NCI-H446 treated with DMSO at 0.1 percent for 48 hours (cell line): ENCODE data around the gene STAC2.

ENCODE experiments used
- DNase-seq: peaks from one replicate; lab custom pipeline; 2025; lab: John Stamatoyannopoulos, UW

The STAC2 gene

GRCh38 chr17:39231591-39232551, 6.1 kb upstream of the STAC2 start:
- no peak for DNase-seq

DNA sequence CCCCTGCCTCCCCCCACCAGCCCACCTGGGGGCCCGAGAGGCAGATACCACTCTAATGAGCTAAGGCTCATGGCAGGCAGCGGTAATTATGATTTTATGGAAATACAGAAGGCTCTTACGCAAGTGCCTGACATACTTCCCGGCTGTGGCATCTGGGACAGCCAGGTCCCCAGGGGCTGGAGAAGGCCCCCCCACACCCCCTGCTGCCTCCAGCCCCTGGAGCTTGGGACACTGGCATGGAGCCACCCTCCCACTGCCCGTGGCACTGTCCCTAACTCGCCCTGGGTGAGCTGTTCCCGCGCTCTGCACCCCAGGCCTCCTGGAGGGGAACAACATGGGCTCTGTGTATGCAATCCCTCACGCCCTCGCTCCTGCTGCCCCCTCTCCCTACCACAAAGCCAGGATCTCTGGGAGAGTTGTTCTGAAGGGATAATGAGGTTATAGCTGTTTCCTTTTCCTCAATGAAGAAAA, 5.4 kb upstream of the STAC2 start:
- no peak for DNase-seq

DNA sequence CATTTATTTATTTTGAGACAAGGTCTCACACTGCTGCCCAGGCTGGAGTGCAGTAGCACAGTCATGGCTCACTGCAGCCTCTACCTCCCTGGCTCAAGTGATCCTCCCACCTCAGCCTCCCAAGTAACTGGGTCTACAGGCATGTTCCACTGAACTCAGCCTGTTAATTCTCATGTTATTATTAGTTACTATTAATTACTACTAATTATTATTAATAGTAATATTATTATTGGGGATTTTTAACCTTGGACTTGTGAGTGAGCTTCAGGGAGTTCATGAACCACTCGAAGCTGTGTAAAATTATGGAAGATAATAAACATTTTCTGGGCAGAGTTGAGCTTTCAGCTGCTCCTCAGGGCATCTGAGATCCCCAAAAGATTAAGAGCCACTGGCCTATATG, 4.6 kb upstream of the STAC2 start:
- no peak for DNase-seq

GRCh38 chr17:39229274-39229913, 3.6 kb upstream of the STAC2 start:
- no peak for DNase-seq

GRCh38 chr17:39227364-39227919, 1.7 kb upstream of the STAC2 start:
- DNase-seq = no peak

DNA sequence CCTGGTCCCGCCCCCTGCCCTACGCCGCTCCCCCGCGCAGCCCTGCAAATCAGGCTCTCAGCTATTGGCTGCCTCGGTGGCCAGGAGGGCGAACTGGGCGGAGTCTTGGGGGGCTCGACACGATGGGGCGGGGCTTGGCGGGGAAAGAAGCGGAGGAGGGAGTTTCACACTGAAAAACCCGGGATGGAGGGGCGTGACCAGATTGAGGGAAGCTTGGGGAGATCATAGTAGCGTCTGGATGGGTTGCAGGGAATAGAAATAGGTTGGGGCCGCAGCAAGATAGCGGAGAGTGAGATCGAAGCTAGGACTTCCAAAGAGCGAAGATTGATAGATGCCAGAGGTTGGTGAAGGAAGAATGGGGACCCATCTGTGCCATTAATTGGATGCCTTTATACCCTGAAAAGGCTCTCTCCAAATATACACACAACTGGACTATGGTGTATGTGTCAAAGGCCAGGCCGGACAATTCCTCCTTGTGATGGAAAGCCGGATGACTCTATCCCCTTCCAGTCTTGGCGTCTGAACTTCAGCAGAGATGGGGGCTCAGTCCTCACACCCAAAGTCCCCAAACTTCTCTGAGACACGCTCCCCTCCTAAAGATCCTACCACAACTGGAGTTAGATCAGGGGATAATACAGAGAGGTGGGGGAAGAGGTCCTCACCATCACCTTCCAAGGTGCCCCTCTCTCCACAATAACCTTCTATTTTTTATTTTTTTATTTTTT, 376 bp upstream of the STAC2 start:
- DNase-seq = peak; percentile 36

DNA sequence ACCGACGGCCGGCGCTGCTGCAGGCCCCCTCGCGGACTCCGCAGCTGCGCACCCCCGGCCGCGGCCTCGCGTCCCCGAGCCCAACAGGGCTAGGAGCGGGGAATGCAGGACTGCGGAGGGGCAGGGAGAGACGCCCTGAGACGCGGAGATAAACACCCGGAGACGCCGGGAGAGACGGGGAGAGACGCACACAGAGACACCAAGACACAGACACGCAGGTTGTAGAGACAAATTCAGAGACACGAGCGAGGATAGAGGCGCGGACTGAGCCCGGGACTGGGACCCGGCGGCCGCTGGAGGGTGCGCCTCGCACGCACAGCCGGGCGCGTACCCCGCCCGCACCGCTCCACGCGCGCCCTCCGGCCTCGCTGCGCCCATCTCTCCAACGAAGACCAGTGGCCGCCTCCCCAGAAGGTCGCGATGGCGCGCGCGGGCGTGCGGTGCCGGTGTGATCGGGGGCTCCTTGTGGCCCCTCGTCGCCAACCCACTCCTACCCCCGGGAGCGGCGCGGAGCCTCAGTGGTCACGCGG, 902 bp downstream of the STAC2 start:
- DNase-seq = no peak

GRCh38 chr17:39223907-39224777, 1.6 kb downstream of the STAC2 start:
- no peak for DNase-seq

- DNase-seq = no peak
Observed at GRCh38 chr17:39222866-39223834, 2.6 kb downstream of the STAC2 start.

- DNase-seq = no peak
Observed at GRCh38 chr17:39222151-39222550, 3.6 kb downstream of the STAC2 start.

DNA sequence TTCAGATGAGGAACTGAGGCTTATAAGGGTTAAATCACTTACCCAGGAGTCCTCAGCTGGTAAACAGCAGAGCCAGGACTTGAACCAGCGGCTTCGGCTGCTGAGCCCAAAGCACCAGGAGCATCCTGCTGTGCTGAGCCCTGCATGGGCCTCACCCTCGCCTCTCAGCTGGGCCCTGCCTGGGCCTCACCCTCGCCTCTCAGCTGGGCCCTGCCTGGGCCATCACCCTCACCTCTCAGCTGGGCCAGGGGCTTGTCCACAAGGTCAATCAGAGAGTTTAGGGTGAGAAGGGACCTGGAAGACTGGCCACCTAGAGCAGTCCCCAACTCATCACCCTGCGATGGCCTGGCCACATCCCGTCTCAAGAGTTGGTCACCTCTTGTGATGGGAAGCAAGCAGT, 4.2 kb downstream of the STAC2 start:
- no peak for DNase-seq

DNA sequence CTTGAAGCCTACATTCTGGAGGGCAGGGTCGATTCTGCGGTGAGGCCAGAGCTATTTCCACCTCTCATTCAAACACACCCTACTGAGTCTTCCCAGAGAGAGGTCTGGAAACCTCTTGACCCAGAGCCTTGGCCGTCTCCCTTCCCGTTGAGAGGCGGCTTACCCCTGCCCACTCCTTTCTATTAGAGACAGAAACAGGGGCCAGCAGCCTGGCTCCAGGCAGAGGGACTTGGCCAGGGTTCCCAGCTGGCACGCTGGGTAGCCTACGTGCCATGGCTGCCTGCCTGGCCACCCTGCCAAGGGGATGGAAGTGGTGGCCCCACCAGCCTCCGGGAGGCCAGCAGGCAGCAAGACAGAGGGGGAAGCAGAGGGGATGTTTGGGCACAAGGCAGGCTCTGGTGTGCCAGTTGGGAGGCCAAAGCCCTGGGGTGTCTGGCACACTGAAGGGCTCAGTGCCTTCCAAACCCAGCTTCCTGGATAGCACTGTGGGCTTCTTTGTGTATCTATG, 6.0 kb downstream of the STAC2 start:
- DNase-seq = peak; percentile 91

DNA sequence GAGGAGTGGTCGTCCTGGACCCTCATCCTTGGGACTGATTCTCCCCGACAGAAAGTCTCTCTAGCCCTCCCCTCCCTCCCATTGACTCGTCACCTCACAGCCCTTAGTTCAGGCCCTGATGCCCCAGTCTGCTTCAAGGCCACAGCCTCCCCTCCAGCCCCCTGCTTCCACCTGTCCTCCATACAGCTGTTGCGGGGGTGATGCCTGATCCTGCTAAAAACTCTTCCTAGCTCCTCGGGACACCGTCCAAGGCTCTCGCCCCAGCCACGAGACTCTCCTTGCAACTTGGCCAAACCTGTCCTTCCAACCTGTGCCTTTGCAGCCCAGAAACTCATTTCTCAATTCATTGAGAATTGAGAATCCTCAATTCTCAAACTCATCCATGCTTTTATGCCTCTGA, 6.8 kb downstream of the STAC2 start:
- no peak for DNase-seq

DNA sequence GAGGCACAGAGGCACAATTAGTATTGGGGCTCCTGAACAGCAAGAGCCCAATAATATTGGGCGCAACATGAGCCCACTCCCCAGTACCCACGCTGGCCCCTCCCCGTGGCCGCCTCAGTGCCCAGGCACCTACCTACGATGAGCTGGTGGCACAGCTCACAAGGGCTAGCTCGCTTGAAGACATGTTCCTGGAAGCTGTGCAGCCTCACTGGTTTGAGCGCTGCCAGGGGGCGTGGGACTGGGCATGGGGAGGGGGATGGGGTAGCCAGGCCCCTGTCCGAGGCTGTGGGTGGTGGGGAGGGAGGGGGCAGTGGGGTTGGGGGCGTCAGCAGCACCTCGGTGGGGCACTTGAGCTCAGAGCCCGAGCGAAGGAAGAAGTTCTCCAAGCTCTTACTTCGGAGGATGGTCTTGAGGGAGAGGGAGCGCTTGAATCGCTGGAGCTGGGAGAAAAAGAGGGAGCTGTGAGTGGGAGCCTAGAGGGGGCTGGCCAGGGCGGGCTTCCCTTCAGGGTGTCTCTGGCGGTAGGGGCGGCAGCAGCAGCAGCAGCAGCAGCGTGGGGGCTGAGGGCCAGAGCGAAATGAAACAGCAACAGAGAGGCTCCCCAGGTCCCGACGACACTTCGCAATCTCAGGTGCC, 7.9 kb downstream of the STAC2 start:
- no peak for DNase-seq

DNA sequence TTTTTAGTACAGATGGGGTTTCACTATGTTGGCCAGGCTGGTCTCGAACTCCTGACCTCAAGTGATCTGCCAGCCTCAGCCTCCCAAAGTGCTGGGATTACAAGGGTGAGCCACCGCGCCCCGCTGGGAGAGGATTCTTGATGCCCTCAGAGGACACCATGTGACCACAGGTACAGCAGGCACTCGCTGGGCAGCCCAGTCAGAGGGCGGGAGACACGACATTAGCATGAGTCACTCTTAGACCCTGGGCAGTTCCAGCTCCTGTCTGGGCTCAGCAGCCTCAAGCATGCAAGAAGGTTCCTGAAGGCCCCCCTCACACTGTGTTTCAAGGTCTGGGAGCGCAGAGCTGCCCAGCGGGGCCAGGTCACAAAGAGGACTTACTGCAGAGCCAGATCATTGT, 11.9 kb downstream of the STAC2 start:
- DNase-seq = no peak

GRCh38 chr17:39212841-39213480, 12.8 kb downstream of the STAC2 start:
- DNase-seq = no peak

DNA sequence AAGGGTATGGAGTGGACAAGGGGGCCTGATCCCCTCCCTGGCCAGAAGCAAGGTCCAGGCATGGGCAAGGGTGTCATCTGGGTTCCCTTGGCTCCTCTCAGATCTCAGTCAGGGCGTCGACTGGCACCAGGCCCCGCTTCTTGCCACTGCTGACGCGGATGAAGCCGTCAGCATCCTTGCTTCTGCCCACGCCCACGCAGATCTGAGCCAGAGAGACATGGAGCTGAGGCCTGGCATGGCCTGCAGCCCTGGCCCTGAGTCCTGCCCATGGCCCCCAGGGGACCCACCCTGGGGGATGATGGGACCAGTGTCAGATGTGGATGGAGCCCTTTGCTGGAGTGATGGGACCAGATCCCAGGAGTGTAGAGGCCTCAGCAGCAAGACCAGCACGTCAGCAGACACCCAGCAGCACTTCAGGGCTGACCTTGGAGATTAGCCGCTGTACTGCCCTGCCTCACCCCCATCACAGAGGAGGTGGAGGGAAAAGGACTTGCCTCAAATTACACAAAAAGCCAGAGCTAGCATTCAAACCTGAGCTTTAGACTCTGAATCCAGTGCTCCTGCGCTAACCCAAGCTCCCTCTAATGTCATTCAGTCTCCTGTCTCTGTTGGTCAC, 13.4 kb downstream of the STAC2 start:
- DNase-seq = no peak

DNA sequence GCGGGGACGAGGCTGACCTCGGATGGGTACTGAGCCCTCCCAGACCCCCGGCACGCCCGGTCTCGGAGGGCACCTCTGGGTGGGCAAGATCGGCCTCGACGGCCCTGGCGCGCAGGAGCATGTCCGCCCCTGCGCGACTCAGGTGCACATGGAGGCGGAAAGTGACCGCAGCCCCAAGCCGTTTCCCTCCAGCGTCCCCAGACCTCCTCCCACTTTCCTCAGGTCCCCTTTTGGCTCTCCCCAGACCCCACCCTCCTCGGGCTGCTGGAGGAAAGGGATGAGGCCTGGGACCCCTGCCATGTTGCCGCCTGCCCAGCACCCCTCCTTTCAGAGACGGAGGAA, 15.7 kb downstream of the STAC2 start:
- no peak for DNase-seq
